GM18505 (cell line): ENCODE measurements around the gene FANCG.

ENCODE experiments used
- ATAC-seq: cut with Tn5 transposase; IDR thresholded peaks from one replicate; pipeline ENCODE4 v1.9.1; 2021; ENCODE audit not compliant: unreplicated experiment
- POLR2A ChIP-seq: IDR thresholded peaks from 4 replicates; pipeline ENCODE4 v1.6.1; 2011; ENCODE audit warnings: borderline replicate concordance; ENCODE audit not compliant: insufficient read depth, insufficient read length; ENCODE audit errors: extremely low read depth

The FANCG gene

GRCh38 chr9:35089434-35089833 lies 9.7 kb upstream of the FANCG start:
- no peak for TF ChIP-seq POLR2A
- ATAC-seq: no peak

- no peak for ATAC-seq
- no peak for TF ChIP-seq POLR2A
Observed at GRCh38 chr9:35085078-35085477, 5.3 kb upstream of the FANCG start.

- TF ChIP-seq POLR2A: no peak
- no peak for ATAC-seq
Observed at GRCh38 chr9:35079041-35079425, 709 bp downstream of the FANCG start.

- ATAC-seq: no peak
- TF ChIP-seq POLR2A: no peak
Observed at GRCh38 chr9:35078066-35078465, 1.7 kb downstream of the FANCG start.

GRCh38 chr9:35076848-35077247 lies 2.9 kb downstream of the FANCG start:
- no peak for ATAC-seq
- no peak for TF ChIP-seq POLR2A

GRCh38 chr9:35075358-35075757 lies 4.4 kb downstream of the FANCG start:
- no peak for ATAC-seq
- no peak for TF ChIP-seq POLR2A

- ATAC-seq: no peak
- no peak for TF ChIP-seq POLR2A
Observed at GRCh38 chr9:35074791-35075190, 5.0 kb downstream of the FANCG start.

- no peak for TF ChIP-seq POLR2A
- no peak for ATAC-seq
Observed at GRCh38 chr9:35074141-35074540, 5.6 kb downstream of the FANCG start.

- TF ChIP-seq POLR2A: no peak
- no peak for ATAC-seq
Observed at GRCh38 chr9:35073279-35073612, 6.5 kb downstream of the FANCG start.

GRCh38 chr9:35072461-35073278 lies 7.1 kb downstream of the FANCG start, which contains the start of gene VCP:
VCP (minus strand) TSS chr9:35072625; CDS start chr9:35072353, 272 bp downstream.
- ATAC-seq: peak; percentile 76
- peak; percentile 96 for TF ChIP-seq POLR2A

GRCh38 chr9:35071814-35072460 lies 7.8 kb downstream of the FANCG start:
- peak; percentile 56 for ATAC-seq
- peak; percentile 74 for TF ChIP-seq POLR2A

- ATAC-seq: no peak
- TF ChIP-seq POLR2A: no peak
Observed at GRCh38 chr9:35070823-35071813, 8.6 kb downstream of the FANCG start.

GRCh38 chr9:35069020-35069419 lies 10.7 kb downstream of the FANCG start:
- no peak for TF ChIP-seq POLR2A
- no peak for ATAC-seq
